ENCODE measurements around the gene TIPARP.

The TIPARP gene

DNA sequence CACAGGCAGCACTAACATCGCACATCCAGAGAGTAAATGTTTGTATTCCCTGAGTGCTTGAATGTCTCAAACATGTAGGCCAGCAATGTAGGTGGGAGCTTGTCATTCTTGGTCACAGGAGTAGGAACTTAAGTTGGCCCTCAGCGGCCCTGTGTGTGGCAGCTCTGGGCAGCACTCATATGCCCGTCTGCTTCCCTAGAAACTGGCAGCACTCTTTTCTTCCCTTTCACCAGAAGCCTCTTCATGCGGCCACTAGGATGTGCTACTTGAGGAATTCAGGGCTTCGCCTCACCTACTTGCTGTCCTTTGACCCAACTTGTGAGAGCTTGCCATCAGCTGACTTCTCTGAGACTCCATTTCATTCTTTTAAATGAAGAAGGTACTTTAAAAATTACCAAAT is 69.5 kb downstream of the TIPARP start:
- no peak for DNase-seq

DNA sequence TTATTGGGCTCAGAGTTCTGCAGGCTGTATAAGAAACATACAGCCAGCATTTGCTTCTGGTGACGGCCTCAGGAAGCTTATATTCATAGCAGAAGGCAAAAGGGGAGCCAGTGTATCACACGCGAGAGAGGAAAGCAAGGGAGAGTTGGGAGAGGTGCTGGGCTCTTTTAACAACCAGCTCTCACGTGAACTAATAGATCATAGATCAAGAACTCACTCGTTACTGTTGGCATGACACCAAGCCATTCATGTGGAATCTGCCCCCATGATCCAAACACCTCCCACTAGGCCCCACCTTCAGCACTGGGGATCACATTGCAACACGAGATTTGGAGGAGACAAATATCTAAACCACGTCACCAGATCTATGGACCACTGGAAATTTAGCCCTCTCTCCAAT is 70.2 kb downstream of the TIPARP start:
- DNase-seq: no peak

DNA sequence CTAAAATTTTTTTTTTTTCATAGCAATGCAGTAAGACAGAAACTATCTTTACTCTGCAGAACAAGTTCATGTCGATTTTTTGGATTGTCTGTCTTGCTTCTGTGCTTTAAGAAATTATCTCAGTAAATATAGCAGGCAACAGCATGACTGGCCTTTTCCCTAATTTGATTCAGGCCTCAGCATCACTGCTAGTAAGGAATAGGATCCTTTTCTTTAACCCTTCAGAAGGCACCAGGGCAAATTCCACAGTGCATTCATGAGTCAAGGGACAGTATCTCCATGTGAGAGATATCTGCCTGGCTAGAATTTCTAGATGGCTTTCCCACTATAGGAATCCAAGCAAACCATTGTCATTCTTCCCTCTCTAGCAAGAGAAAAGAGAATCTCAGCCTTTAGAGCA is 71.4 kb downstream of the TIPARP start:
- DNase-seq: no peak

DNA sequence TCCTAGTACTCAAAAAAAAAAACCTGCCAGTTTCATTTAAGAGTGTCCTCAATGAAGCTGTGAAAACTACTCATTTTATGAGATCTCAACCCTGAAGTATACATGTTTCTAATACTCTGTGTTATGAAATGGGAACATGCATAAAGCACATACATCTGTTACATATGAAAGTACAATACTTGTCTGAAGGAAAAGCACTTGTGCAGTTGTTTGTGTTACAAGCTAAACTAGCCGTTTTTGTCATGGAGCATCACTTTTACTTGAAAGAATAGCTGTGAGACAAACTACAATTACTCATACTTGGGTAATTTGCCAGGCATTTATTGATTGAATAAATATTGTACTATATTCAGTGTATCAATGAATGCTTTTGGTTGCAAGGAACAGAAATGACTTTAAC is 72.7 kb downstream of the TIPARP start:
- no peak for DNase-seq

DNA sequence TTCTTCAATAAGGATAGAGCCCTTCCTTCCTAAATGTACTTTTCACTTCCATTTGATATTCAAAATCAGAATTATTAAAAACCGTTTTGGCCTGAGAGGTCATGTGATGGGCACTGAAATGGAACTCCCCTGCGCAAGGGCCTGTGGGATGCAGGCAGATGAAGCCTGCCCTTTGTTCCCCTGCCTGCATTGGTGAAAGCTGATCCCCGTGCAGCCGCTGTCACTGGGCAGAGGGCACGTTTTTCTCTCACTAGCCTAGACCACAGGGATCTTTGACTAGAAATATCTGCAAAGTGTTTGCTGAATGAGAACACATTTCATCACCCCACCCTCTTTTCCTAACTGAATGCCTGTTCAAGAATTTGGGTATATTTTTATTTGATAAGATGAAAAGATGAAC is 74.9 kb downstream of the TIPARP start:
- DNase-seq: no peak

DNA sequence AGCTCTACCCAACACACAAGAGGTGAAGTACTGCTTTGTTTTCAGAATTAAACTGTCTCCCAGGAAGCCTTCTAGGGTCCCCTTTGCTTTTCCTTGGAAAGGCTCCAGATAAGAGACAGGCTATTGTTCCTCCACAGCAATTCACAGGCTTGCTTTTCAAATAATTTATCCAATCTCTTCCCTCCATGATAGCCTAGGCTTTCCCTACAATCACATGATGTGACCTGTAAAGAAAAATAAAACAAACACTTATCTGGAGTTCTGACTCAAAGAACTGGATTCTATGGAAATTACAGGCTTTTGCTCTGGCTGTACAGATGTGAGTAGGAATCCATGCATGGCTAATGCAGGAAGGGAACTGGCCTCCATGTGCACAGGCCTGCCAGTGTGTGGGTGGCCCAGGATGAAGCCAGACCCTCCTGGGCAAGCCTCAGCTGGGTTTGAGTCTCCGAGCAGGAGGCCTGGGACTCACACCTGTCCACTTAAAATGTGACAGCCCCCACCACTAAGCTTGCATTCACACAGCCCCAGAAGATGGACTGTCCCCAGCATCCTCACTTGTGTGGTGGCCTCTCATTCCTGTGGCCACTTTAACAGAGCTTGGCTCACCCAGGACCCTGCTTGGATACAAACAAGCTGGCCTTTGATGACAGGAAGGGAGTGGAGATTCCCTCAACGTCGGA is 75.9 kb downstream of the TIPARP start:
- DNase-seq: no peak

DNA sequence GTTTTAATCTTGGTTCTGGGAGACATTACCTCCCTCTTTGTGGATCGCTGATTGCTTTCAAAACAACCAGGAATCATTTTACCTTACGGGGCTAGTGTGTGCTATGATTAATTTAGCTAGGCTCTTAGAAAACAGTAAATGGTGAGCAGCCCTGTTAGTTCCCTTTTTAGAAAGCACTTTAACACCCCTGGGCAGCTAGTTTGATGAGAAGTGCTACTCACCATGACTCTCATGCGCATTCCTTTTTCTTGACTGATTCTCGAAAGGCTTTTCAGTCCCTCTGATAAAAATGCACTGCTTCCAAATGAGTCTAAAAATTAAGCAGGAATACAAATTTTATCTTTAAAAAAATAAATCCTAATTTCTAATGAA is 76.5 kb downstream of the TIPARP start:
- DNase-seq: no peak

DNA sequence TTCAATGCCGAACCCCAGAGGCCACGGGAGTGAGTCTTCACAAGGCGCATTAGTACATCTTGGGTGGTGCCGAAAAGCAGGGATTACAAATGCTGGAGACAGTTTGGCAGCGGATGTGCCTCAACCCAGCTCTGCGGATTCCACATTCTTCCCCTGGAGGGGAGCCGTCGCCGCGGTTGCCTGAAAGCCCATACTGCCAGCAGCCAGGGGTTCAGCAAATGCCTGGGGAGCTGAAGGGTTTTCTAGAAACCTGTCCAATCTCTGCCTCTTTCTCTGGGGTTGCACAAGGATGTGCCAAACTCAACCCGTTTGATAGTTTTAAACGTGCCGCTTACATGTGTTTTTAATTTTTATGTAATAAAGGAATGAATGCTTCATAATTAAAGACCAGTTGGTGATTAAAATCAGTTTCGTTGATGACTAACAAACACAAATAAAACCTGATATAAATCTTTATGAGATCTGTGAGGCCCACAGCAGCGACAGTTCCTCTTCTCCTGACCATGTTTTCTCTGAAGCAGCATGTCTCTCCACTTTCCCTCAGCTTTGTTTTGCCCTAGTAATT is 77.2 kb downstream of the TIPARP start:
- no peak for DNase-seq
